ENCODE results near the gene NUCB2. TPM values are rescaled to one million over a fixed set of nuclear protein-coding genes. Genes with fewer than 3 reads are reported as not detected.

The NUCB2 gene
- total RNA-seq, 1 donor = 69.1 TPM

- Histone ChIP-seq H3K4me3 (ENCODE audit: low read length) (no peak overlapping the region), H3K27me3 (ENCODE audit: insufficient read depth, low read length) (no peaks in the 10 kb centered on the region), H3K9me3 (ENCODE audit: low read depth, low read length) (peaks cover 15% of the 10 kb centered on the region), H3K4me1 (ENCODE audit: insufficient read depth, low read length) (no peaks in the 10 kb centered on the region)
Measured at GRCh38 chr11:17376493-17376892, 100.0 kb downstream of the NUCB2 start.

GRCh38 chr11:17378655-17379054, 102.1 kb downstream of the NUCB2 start:
- Histone ChIP-seq H3K4me3 (ENCODE audit: low read length) (no peak overlapping the region), H3K9me3 (ENCODE audit: low read depth, low read length) (no peaks in the 10 kb centered on the region), H3K27me3 (ENCODE audit: insufficient read depth, low read length) (no peaks in the 10 kb centered on the region), H3K4me1 (ENCODE audit: insufficient read depth, low read length) (no peaks in the 10 kb centered on the region)

- no peaks in the 10 kb centered on the region for H3K27me3 ChIP-seq (ENCODE audit: insufficient read depth, low read length)
- H3K9me3 ChIP-seq (ENCODE audit: low read depth, low read length) = no peaks in the 10 kb centered on the region
- no peaks in the 10 kb centered on the region for H3K4me1 ChIP-seq (ENCODE audit: insufficient read depth, low read length)
- H3K4me3 ChIP-seq (ENCODE audit: low read length) = no peak overlapping the region
Measured at GRCh38 chr11:17379383-17380180, 103.0 kb downstream of the NUCB2 start.

- Histone ChIP-seq H3K27me3 (ENCODE audit: insufficient read depth, low read length) (no peaks in the 10 kb centered on the region), H3K9me3 (ENCODE audit: low read depth, low read length) (no peaks in the 10 kb centered on the region), H3K4me3 (ENCODE audit: low read length) (no peak overlapping the region), H3K4me1 (ENCODE audit: insufficient read depth, low read length) (no peaks in the 10 kb centered on the region)
Measured at GRCh38 chr11:17381156-17381555, 104.6 kb downstream of the NUCB2 start.

Other genes starting within 250 kb of the NUCB2 start
- 2,085 TPM for gene RPS13, start 199.1 kb upstream of the NUCB2 start, total RNA-seq
- gene PIK3C2A, start 68.8 kb upstream of the NUCB2 start, total RNA-seq = 44.9 TPM
- gene NCR3LG1, start 75.1 kb downstream of the NUCB2 start, total RNA-seq = 5.1 TPM
- gene KCNJ11, start 111.9 kb downstream of the NUCB2 start, total RNA-seq = 0.10 TPM
- gene ABCC8, start 200.1 kb downstream of the NUCB2 start, total RNA-seq = under 0.01 TPM